ENCODE data around the gene ZFP90.

The ZFP90 gene

GRCh38 chr16:68575082-68575481, 36.0 kb downstream of the ZFP90 start:
- H3K4me3 ChIP-seq (replicated peaks in 1 of 2; ENCODE audit: low read depth in 2 of 2, low read length in 2 of 2), result no peak overlapping the region
- DNase-seq (ENCODE audit: low read depth in 2 of 2), result no peak
- no peak for TF ChIP-seq CTCF (IDR thresholded peaks at IDR 0.05; ENCODE audit: low read depth, low read length)

GRCh38 chr16:68577352-68577853, 38.3 kb downstream of the ZFP90 start:
- H3K4me3 ChIP-seq (replicated peaks in 1 of 2; ENCODE audit: low read depth in 2 of 2, low read length in 2 of 2), result no peak overlapping the region
- TF ChIP-seq CTCF (IDR thresholded peaks at IDR 0.05; ENCODE audit: low read depth, low read length), result no peak
- DNase-seq (ENCODE audit: low read depth in 2 of 2), result no peak

GRCh38 chr16:68590201-68590994, 51.3 kb downstream of the ZFP90 start:
- H3K4me3 ChIP-seq (replicated peaks in 1 of 2; ENCODE audit: low read depth in 2 of 2, low read length in 2 of 2), result no peak overlapping the region
- peak; percentile 84 for TF ChIP-seq CTCF (IDR thresholded peaks at IDR 0.05; ENCODE audit: low read depth, low read length)
- DNase-seq (ENCODE audit: low read depth in 2 of 2), result peak; percentile 59 to 65

- H3K4me3 ChIP-seq (replicated peaks in 1 of 2; ENCODE audit: low read depth in 2 of 2, low read length in 2 of 2), result no peak overlapping the region
- peak; percentile 32 for TF ChIP-seq CTCF (IDR thresholded peaks at IDR 0.05; ENCODE audit: low read depth, low read length)
- DNase-seq (ENCODE audit: low read depth in 2 of 2), result peak; percentile 11 to 28
These were observed 53.6 kb downstream of the ZFP90 start for GRCh38 chr16:68592466-68593337.

GRCh38 chr16:68596266-68596665, 57.2 kb downstream of the ZFP90 start:
- no peak for TF ChIP-seq CTCF (IDR thresholded peaks at IDR 0.05; ENCODE audit: low read depth, low read length)
- no peak overlapping the region for H3K4me3 ChIP-seq (replicated peaks in 1 of 2; ENCODE audit: low read depth in 2 of 2, low read length in 2 of 2)
- no peak for DNase-seq (ENCODE audit: low read depth in 2 of 2)

- TF ChIP-seq CTCF (IDR thresholded peaks at IDR 0.05; ENCODE audit: low read depth, low read length), result no peak
- no peak overlapping the region for H3K4me3 ChIP-seq (replicated peaks in 1 of 2; ENCODE audit: low read depth in 2 of 2, low read length in 2 of 2)
- DNase-seq (ENCODE audit: low read depth in 2 of 2), result no peak
These were observed 60.5 kb downstream of the ZFP90 start for GRCh38 chr16:68599586-68599985.
